Measurements from ENCODE around the gene HMX2.

Gene HMX2, protein sequence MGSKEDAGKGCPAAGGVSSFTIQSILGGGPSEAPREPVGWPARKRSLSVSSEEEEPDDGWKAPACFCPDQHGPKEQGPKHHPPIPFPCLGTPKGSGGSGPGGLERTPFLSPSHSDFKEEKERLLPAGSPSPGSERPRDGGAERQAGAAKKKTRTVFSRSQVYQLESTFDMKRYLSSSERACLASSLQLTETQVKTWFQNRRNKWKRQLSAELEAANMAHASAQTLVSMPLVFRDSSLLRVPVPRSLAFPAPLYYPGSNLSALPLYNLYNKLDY

DNA sequence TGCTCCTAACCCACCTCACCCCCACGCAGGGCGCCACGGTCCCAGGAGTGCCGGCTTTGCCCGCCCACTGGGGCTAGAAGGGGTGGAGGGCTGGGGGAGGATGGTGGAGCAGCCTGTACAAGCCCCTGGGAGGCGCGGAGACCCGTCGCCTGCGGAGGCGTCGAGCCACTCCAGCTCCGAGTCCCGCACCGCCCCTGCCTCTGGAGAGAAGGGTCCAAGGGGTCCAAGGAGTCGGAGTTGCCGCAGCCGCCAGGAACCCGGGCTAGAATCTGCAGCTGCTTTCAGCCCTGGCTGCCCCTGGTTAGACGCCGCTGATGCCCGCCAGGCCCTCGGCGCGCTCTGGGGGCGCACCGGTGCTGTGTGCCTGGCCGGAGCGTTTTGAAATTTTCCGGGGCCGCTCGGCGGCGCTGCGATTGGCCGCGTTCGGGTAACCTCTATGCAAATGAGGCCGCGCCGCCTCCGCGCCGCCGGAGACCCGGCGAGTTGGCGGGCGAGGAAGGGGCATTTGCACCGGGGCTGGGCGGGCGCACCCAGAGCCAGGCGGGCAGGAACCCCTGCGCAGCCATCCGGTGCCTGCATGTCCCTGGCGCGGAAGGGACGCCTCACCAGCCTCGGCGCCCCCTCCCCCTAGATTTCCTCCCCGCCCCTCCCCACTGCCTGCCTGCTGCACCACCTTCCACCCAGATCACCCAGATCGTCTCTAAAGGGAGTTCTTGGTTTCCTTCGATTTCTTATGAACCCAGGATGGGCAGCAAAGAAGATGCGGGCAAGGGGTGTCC is at the start of gene HMX2:
TSS of gene HMX2 (plus strand) at position 502 of the 779 bp plus-strand sequence. CDS start at position 745, 243 bp downstream.
- DNase-seq (ENCODE audit: low read depth in 1 of 2, low spot score in 1 of 2): no peak

DNA sequence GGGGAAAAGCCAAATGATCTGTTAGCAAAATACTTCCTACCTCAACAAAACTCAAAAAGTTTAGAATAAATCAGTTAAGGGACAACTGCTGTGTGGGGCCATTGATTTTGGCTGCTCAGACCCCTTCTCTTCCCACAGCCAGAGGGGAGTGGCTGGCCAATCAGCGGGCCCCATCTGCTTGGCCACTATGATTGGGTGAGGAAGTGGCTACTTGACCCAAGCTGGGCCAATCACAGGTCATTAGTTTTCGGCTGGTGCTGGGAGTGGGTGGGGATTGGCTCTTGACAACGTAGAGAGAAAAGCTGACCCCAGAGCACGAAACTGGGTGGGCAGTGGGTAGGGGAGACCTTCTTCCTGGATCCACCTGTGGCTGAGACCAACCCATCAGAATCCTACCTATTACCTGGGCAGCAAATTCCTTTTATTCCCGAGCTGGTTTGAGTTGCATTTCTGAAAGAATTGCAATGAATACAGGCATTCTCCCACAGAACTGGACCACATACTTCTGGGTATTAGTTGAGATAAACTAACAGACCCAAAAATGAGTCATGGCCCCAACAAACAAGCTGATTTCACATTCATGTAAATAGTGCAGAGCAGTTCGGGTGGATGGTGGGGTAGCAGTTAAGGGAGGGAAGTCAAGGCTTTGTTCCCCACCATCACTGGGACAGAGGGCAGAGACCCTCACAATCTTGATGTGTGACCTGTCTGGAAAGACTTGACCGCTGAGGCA is 47.7 kb upstream of the HMX2 start:
- no peak for DNase-seq (ENCODE audit: low read depth in 1 of 2, low spot score in 1 of 2)

- no peak for DNase-seq (ENCODE audit: low read depth in 1 of 2, low spot score in 1 of 2)
Observed at GRCh38 chr10:123101872-123102271, 46.1 kb upstream of the HMX2 start.

DNA sequence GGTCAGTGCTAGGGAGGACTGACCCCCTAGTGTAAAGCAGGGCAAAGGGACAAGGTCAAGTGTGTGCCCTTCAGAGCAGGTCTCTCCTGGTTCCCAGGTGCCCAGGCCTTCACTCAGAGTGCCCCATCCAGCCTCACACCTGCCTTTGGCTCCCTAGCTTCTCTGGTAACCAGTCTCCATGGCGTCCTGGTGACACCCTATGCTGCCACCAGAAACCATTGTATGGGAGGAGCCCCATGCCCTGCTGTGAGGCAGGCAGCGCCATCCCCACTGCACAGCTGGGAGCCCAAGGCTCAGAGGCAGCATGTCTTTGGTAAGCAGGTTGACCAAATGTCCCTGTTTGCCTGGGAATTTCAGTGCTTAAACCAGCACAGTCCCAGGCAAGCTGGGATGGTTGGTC is 45.3 kb upstream of the HMX2 start:
- no peak for DNase-seq (ENCODE audit: low read depth in 1 of 2, low spot score in 1 of 2)

- DNase-seq (ENCODE audit: low read depth in 1 of 2, low spot score in 1 of 2): no peak
Observed at GRCh38 chr10:123103944-123104343, 44.0 kb upstream of the HMX2 start.

- DNase-seq (ENCODE audit: low read depth in 1 of 2, low spot score in 1 of 2): no peak
Observed at GRCh38 chr10:123109466-123109865, 38.5 kb upstream of the HMX2 start.

DNA sequence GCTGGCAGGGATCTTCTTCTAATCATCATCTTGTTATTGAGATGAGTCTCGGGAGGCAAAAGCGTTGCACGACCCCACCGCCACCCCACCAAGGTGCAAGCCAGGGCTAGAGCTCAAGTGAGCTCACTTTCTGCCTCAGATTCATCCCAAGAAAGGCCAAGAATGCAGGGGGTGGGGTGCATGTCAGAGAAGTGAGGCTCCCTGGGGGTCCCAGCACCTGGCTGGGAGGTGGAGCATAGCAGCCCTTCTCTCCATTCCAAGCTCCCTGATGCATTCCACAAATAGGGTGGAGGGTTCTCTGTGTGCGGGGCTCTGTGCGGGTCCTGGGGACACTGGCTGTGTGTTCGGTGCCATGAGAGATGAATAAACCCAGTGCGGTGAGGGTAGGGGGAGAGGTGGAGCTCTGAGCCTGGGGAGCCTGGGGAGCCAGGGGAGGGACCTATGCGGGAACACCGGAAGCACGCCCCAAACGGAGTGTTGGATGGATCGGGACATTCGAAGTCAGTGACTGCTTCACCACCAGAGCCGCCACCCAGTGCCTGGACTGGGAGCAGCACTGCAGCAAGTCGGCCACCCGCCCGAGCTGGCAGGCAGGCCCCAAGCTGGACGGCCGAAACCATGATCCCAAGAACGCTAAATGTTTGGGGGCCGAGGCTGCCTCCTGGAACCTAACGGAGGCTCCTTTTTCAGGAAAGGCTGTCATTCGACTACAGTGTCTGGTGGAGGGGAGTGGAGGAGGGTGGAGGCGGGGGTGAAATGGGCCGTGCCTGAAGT is 30.1 kb upstream of the HMX2 start:
- DNase-seq (ENCODE audit: low read depth in 1 of 2, low spot score in 1 of 2): no peak

DNA sequence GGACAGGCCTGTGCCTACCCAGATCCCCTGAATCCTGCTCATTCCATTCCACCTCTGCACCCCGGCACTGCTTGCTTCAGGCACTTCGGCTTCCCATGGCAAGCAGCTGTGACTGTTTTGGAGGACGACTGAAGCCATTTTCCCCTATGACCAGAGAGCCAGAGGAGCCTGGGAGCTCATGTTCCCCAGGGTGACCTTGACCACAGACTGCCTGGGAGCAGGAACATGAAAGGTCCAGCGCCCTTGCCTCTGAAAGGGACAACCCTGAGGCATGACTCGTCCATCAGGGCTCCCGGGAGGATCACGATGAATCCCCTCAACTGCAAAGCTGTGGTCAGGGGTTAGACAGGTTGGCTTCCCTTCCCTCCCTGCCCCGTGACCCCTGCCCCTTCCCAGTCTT is 28.9 kb upstream of the HMX2 start:
- no peak for DNase-seq (ENCODE audit: low read depth in 1 of 2, low spot score in 1 of 2)

DNA sequence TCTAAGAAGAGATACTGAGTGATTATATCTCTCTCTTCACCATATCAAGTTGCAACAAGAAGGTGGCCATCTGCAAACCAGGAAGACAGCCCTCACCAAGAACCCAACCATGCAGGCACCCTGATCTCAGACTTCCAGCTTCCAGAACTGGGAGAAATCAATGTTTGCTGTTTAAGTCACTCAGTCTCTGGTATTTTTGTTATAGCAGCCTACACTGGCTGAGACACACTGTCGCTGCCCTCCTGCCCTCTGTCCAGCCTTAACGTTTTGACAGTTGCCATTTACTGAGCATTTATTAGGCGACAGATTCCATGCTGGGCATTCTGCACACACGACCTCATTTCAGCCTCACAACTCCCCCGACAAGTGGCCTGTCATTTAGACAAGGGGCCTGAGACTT is 21.7 kb upstream of the HMX2 start:
- no peak for DNase-seq (ENCODE audit: low read depth in 1 of 2, low spot score in 1 of 2)

DNA sequence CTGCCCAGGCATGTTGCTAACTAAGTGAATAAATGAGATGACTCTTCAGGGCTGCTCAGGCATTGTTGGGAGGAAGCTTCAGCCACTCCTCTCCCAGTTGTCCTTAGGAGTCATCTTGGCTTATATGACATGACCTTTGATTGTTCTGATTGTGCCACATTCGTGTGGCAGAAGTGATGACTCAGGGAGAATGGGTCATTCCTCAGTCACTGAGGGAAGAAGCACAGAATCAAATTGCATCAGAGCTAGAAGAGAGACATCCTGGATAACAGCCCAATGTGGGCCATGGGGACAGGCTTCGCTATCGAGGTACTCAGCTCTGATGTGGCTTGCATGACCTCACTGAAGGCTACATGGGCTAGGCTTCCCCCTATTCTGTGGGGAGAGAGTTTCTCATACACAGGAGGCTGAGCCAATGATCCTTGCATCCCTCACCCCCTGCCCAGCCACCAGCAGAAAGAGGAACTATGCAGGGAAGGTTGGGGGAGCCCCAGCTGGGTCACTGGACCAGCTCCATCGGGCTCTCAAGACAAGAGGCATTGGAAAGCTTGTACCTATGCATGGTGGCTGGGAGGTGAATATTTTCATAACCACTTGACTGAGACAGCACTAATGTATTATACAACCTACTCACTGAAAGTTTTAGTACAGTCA is 18.2 kb upstream of the HMX2 start:
- no peak for DNase-seq (ENCODE audit: low read depth in 1 of 2, low spot score in 1 of 2)

GRCh38 chr10:123132576-123133477 is 15.1 kb upstream of the HMX2 start:
- peak; percentile 74 to 83 for DNase-seq (ENCODE audit: low read depth in 1 of 2, low spot score in 1 of 2)

DNA sequence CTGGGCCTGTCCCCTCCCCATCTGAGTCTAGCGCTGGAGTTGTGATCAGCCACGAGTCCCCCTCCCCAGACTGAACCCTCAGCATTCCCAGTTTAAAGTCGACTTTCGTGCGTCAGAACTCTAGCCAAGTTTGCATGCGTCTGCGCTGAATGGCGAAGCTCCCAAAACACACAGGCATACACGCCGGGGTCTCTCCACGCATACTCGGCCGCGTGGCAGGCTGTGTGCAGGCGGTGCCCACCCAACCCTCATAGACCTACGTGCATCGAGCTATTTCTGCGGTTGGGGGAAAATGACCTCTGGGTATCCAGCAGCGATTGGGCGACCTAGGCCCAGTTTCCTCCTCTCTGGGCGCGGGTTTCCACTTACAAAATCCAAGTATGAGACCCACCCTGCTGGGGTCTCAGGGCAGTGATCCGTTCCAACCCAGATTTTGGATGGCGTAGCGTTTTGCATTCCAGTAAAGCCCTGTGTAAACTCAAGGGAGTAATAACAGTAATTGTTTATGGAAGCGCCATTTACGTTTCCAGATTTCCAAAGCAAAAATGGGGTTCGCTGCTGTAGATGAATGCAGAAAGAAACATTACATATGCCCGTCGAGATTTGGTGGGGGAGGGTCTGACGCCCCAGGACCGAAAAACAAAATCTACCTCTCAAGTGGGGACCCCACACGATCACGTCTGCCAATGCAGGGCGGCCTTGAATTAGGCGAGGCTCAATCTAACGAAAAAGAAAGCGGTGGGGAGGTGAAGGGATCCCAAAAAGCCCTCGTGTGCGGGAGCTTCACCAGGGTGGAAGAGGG is 14.2 kb upstream of the HMX2 start:
- DNase-seq (ENCODE audit: low read depth in 1 of 2, low spot score in 1 of 2): no peak

GRCh38 chr10:123134343-123134914 is 13.5 kb upstream of the HMX2 start:
- DNase-seq (ENCODE audit: low read depth in 1 of 2, low spot score in 1 of 2): no peak

DNA sequence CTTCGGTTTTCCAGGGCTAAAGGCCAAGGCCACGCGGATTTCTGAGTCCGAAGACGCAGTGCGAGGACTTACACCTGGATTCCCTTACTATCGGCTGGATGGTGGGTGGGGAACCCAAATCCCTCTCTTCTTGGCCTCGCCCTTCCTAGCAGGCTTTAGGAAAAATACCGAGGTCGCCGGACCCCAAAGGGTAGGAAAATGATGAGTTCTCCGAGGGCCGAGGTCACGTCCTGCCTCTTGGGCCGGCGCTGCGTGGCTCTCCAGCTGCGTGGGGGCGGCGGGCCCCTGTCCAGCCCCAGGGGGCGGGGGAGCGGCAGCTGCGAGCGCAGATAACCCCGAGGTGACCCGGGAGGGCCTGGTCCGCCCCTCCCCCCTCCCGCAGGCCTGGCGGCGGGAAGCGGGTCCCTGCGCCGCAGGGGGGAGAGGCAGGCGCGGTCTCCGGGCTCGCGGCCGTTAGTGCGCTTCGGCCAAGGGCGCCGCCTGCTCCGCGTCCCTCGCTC is 13.0 kb upstream of the HMX2 start:
- DNase-seq (ENCODE audit: low read depth in 1 of 2, low spot score in 1 of 2): no peak

- DNase-seq (ENCODE audit: low read depth in 1 of 2, low spot score in 1 of 2): no peak
Observed at GRCh38 chr10:123135415-123136141, 12.4 kb upstream of the HMX2 start, which contains the start of gene HMX3. Gene HMX3 (plus strand): TSS chr10:123135970. CDS start chr10:123136051, 81 bp downstream.

DNA sequence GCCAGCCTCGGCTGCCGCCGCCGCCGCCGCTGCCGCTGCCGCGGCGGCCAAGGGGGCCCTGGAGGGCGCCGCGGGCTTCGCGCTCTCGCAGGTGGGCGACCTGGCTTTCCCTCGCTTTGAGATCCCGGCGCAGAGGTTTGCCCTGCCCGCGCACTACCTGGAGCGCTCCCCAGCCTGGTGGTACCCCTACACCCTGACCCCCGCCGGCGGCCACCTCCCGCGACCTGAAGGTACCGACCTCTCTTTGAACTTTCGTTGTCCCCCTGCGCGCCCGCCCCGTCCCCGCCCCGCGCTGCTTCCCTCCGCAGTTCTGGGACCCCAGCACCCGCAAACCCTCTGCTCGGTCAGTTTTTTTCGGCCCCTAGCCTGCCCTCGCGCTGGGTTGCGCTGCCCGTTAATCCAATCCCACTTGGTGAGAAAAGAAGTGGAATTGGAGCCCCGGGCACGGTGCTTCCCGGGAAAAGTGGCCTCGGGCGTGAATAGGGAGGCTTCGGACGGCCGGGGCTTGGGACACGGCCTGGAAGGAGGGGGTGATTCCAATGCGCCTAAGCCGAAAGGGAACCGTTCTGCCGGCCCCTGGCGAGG is 11.6 kb upstream of the HMX2 start:
- DNase-seq (ENCODE audit: low read depth in 1 of 2, low spot score in 1 of 2): no peak

Measured in activated T-helper 1 cell treated with anti-CD3 and anti-CD28 coated beads, Interleukin-2, amount 50 U/mL, for 16 hours (primary cell).